ENCODE data around the gene GDF2.

The GDF2 gene

GRCh38 chr10:47346581-47347302, 24.5 kb downstream of the GDF2 start:
- TF ChIP-seq, protein P1, sequence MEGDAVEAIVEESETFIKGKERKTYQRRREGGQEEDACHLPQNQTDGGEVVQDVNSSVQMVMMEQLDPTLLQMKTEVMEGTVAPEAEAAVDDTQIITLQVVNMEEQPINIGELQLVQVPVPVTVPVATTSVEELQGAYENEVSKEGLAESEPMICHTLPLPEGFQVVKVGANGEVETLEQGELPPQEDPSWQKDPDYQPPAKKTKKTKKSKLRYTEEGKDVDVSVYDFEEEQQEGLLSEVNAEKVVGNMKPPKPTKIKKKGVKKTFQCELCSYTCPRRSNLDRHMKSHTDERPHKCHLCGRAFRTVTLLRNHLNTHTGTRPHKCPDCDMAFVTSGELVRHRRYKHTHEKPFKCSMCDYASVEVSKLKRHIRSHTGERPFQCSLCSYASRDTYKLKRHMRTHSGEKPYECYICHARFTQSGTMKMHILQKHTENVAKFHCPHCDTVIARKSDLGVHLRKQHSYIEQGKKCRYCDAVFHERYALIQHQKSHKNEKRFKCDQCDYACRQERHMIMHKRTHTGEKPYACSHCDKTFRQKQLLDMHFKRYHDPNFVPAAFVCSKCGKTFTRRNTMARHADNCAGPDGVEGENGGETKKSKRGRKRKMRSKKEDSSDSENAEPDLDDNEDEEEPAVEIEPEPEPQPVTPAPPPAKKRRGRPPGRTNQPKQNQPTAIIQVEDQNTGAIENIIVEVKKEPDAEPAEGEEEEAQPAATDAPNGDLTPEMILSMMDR (IDR thresholded peaks at IDR 0.05): no peak

DNA sequence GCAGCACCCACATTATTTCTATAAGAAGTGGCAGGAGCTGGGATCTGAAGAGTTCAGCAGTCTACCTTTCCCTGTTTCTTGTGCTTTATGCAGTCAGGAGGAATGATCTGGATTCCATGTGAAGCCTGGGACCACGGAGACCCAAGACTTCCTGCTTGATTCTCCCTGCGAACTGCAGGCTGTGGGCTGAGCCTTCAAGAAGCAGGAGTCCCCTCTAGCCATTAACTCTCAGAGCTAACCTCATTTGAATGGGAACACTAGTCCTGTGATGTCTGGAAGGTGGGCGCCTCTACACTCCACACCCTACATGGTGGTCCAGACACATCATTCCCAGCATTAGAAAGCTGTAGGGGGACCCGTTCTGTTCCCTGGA, 25.0 kb downstream of the GDF2 start:
- TF ChIP-seq, protein P1 (IDR thresholded peaks at IDR 0.05): no peak

DNA sequence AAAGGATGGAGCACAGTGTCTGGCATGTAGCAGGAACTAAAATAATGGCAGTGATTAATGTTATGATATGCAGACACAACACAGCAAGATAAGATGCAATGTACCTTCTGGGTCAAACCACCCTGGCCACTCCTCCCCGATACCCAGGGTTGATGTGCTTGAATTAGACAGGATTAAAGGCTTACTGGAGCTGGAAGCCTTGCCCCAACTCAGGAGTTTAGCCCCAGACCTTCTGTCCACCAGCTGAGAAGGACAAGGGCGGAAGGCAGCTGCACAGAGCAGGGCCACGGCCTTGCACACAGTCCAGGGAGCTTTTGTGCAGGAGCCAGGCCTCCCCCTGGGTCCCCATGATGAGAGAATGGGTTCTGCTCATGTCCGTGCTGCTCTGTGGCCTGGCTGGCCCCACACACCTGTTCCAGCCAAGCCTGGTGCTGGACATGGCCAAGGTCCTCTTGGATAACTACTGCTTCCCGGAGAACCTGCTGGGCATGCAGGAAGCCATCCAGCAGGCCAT, 25.9 kb downstream of the GDF2 start, which contains the start of gene RBP3:
TSS of gene RBP3 (plus strand) at position 226 of the 514 bp plus-strand sequence. CDS start at position 348, 122 bp downstream.
- TF ChIP-seq, protein P1 (IDR thresholded peaks at IDR 0.05): no peak

GRCh38 chr10:47348661-47349470, 26.6 kb downstream of the GDF2 start:
- TF ChIP-seq, protein P1 (IDR thresholded peaks at IDR 0.05): no peak

- TF ChIP-seq, protein P1 (IDR thresholded peaks at IDR 0.05): no peak
Measured at GRCh38 chr10:47349516-47349915, 27.3 kb downstream of the GDF2 start.

- TF ChIP-seq, protein P1 (IDR thresholded peaks at IDR 0.05): no peak
Measured at GRCh38 chr10:47349941-47350371, 27.7 kb downstream of the GDF2 start.

- TF ChIP-seq, protein P1 (IDR thresholded peaks at IDR 0.05): no peak
Measured at GRCh38 chr10:47350671-47351640, 28.7 kb downstream of the GDF2 start.
